Left ventricle myocardium inferior (tissue), 1 donor: ENCODE measurements around the gene TMEM200A. TPM values are rescaled to one million over a fixed set of nuclear protein-coding genes. Genes with fewer than 3 reads are reported as not detected.
"Not testable (repeated sequence)": the region's sequence is repeated elsewhere in the genome, so short reads cannot be mapped to it uniquely, and the experiment has no call there.

ENCODE experiments used
- DNase-seq: peaks from one replicate; pipeline ENCODE4 v3.0.0-alpha.2; 2020
- H3K27ac ChIP-seq: fragments of 200-600 bp; replicated peaks from 2 replicates; pipeline ENCODE4 v1.8.0; 2021
- H3K27me3 ChIP-seq: fragments of 200-600 bp; 2 replicates; pipeline ENCODE4 v1.8.0; 2021; ENCODE audit warnings: low read depth
- H3K36me3 ChIP-seq: fragments of 200-600 bp; 2 replicates; pipeline ENCODE4 v1.8.0; 2021
- H3K4me1 ChIP-seq: fragments of 200-600 bp; 2 replicates; pipeline ENCODE4 v1.8.0; 2021
- H3K4me3 ChIP-seq: fragments of 200-600 bp; 2 replicates; pipeline ENCODE4 v1.8.0; 2021; ENCODE audit warnings: mild to moderate bottlenecking, moderate library complexity
- H3K9me3 ChIP-seq: fragments of 200-600 bp; replicated peaks from 2 replicates; pipeline ENCODE4 v1.8.0; 2021
- CTCF ChIP-seq: fragments of 200-600 bp; IDR thresholded peaks from 2 replicates; pipeline ENCODE4 v1.8.0; 2021; ENCODE audit warnings: antibody characterized with exemption, mild to moderate bottlenecking, borderline replicate concordance
- intact Hi-C: fragments of 100-400 bp; cut with micrococcal nuclease; formaldehyde crosslinking; loops from one replicate; pipeline ENCODE4 v1.11.0; 2022
- total RNA-seq: library from RNA; stranded (reverse); fragmentation: NEBNext Ultra II Directional; extraction: Animal tissue kit (Norgen Biotek cat#: 25700); gene quantifications from one replicate; pipeline ENCODE4 v1.2.1, GENCODE V29; 2021
- donor health status: DM: no; HTN: yes; CAD: no; lungs with severe emphysema.

Gene TMEM200A
- total RNA-seq, 1 donor from 2014 or later: not detected

- no peak overlapping the region for H3K4me3 ChIP-seq
- no peak for DNase-seq
- peaks cover 4% of the 10 kb centered on the region for H3K27me3 ChIP-seq
- H3K36me3 ChIP-seq: no peaks in the 10 kb centered on the region
- no peaks in the 10 kb centered on the region for H3K4me1 ChIP-seq
- H3K27ac ChIP-seq: no peak overlapping the region
- peaks cover 1% of the 10 kb centered on the region for H3K9me3 ChIP-seq
- TF ChIP-seq CTCF: no peak
- intact Hi-C loops: no loop called here
These were observed 28.3 kb upstream of the TMEM200A start for GRCh38 chr6:130337534-130337933.

- H3K27ac ChIP-seq, H3K4me1 ChIP-seq, H3K9me3 ChIP-seq, intact Hi-C loops, H3K27me3 ChIP-seq, DNase-seq, H3K36me3 ChIP-seq, H3K4me3 ChIP-seq: not testable (repeated sequence)
These were observed 19.5 kb upstream of the TMEM200A start for GRCh38 chr6:130346324-130346723.

GRCh38 chr6:130354322-130354721, 11.5 kb upstream of the TMEM200A start:
- no peak for DNase-seq
- H3K4me3 ChIP-seq: no peak overlapping the region
- H3K36me3 ChIP-seq: no peaks in the 10 kb centered on the region
- no peak overlapping the region for H3K27ac ChIP-seq
- H3K27me3 ChIP-seq: no peaks in the 10 kb centered on the region
- TF ChIP-seq CTCF: no peak
- intact Hi-C loops: no loop called here
- H3K4me1 ChIP-seq: no peaks in the 10 kb centered on the region
- peaks cover 21% of the 10 kb centered on the region for H3K9me3 ChIP-seq

GRCh38 chr6:130355572-130355971, 10.2 kb upstream of the TMEM200A start:
- H3K27me3 ChIP-seq: no peaks in the 10 kb centered on the region
- DNase-seq: no peak

GRCh38 chr6:130357436-130357835, 8.4 kb upstream of the TMEM200A start:
- DNase-seq: no peak
- no peak overlapping the region for H3K27ac ChIP-seq
- intact Hi-C loops: no loop called here
- TF ChIP-seq CTCF: no peak
- peaks cover 12% of the 10 kb centered on the region for H3K9me3 ChIP-seq
- no peak overlapping the region for H3K4me3 ChIP-seq
- H3K27me3 ChIP-seq: peaks cover 6% of the 10 kb centered on the region
- no peaks in the 10 kb centered on the region for H3K36me3 ChIP-seq
- H3K4me1 ChIP-seq: no peaks in the 10 kb centered on the region

More at GRCh38 chr6:130355572-130355971, 10.2 kb upstream of the TMEM200A start:
- Histone ChIP-seq H3K27ac (no peak overlapping the region), H3K4me1 (no peaks in the 10 kb centered on the region), H3K36me3 (no peaks in the 10 kb centered on the region), H3K4me3 (no peak overlapping the region), H3K9me3 (peaks cover 19% of the 10 kb centered on the region)
- intact Hi-C loops: no loop called here
- no peak for TF ChIP-seq CTCF

- no peak for DNase-seq
- no peak overlapping the region for H3K4me3 ChIP-seq
- no peak overlapping the region for H3K27ac ChIP-seq
- H3K9me3 ChIP-seq: peaks cover under 1% of the 10 kb centered on the region
- no peak for TF ChIP-seq CTCF
- peaks cover 29% of the 10 kb centered on the region for H3K27me3 ChIP-seq
- H3K36me3 ChIP-seq: no peaks in the 10 kb centered on the region
- no peaks in the 10 kb centered on the region for H3K4me1 ChIP-seq
- intact Hi-C loops: no loop called here
These were observed 6.1 kb upstream of the TMEM200A start for GRCh38 chr6:130359736-130360135.
